Duodenal mucosa (tissue), 2 donors: ENCODE results near the gene BBS4.
"Not testable (repeated sequence)": the region's sequence is repeated elsewhere in the genome, so short reads cannot be mapped to it uniquely, and the experiment has no call there.

Source experiments
- H3K27ac ChIP-seq: one replicate; pipeline ENCODE4 v1.7.0; 2013; ENCODE audit warnings: low read depth, low read length
- H3K27me3 ChIP-seq, 2 donors: one replicate each; pipeline ENCODE4 v1.7.0; 2013; ENCODE audit warnings: low read length in 2 of 2, control low read depth in 1 of 2; ENCODE audit not compliant: insufficient read depth in 2 of 2, control insufficient read depth in 1 of 2
- H3K36me3 ChIP-seq, 2 donors: one replicate each; pipeline ENCODE4 v1.7.0; 2013; ENCODE audit warnings: low read length in 2 of 2, control low read depth in 1 of 2; ENCODE audit not compliant: insufficient read depth in 2 of 2, control insufficient read depth in 1 of 2
- H3K4me1 ChIP-seq, 2 donors: one replicate each; pipeline ENCODE4 v1.7.0; 2013; ENCODE audit warnings: low read length in 2 of 2, control low read depth in 1 of 2; ENCODE audit not compliant: insufficient read depth in 2 of 2, control insufficient read depth in 1 of 2
- H3K4me3 ChIP-seq, 2 donors: one replicate each; pipeline ENCODE4 v1.7.0; 2013; ENCODE audit warnings: low read length in 2 of 2, low read depth in 1 of 2
- H3K9ac ChIP-seq, 2 donors: one replicate each; pipeline ENCODE4 v1.7.0; 2013; ENCODE audit warnings: low read length in 2 of 2, low read depth in 1 of 2
- H3K9me3 ChIP-seq, 2 donors: one replicate each; pipeline ENCODE4 v1.7.0; 2013; ENCODE audit warnings: low read length in 2 of 2, control low read depth in 1 of 2; ENCODE audit not compliant: control insufficient read depth in 1 of 2

Gene BBS4

DNA sequence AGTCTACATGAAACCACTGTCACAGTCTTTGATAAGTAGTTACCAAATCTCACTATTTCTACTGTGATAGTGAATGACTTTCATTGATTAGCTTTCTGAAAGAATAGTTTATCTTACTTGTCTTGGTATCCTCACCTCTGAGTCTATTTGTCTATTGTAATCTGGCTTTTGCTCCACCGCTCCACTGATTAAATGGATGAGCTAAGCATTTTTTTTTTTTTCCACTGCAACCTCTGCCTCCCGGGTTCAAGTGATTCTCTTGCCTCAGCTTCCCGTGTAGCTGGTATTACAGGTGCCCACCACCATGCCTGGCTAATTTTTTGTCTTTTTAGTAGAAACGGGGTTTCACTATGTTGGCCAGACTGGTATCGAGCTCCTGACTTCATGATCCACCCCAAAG is 12.9 kb downstream of the BBS4 start:
- no peak overlapping the region for H3K4me3 ChIP-seq
- H3K27me3 ChIP-seq = no peaks in the 10 kb centered on the region
- no peaks in the 10 kb centered on the region for H3K9me3 ChIP-seq
- no peaks in the 10 kb centered on the region for H3K36me3 ChIP-seq
- no peak overlapping the region for H3K27ac ChIP-seq
- H3K4me1 ChIP-seq = peaks cover 0 to 4% of the 10 kb centered on the region in 2 donors
- no peak overlapping the region for H3K9ac ChIP-seq

DNA sequence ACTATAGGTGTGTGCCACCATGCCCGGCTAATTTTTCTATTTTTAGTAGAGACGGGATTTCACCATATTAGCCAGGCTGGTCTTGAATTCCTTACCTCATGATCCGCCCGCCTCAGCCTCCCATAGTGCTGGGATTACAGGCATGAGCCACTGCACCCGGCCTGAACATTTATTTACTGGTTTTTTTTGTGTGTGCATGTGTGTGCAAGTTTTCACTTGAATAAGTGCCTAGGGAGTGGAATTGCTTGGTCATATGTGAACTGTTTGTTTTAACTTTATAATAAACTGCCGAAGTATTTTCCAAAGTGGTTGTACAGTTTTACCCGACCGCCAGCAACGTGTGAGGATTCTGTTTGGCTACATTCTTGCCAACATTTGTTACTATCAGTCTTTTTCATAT is 14.1 kb downstream of the BBS4 start:
- no peaks in the 10 kb centered on the region for H3K9me3 ChIP-seq
- no peak overlapping the region for H3K27ac ChIP-seq
- no peaks in the 10 kb centered on the region for H3K27me3 ChIP-seq
- H3K4me3 ChIP-seq = no peak overlapping the region
- peaks cover 0 to 4% of the 10 kb centered on the region in 2 donors for H3K4me1 ChIP-seq
- no peaks in the 10 kb centered on the region for H3K36me3 ChIP-seq
- no peak overlapping the region for H3K9ac ChIP-seq

- H3K9ac ChIP-seq = no peak overlapping the region
- H3K27ac ChIP-seq = no peak overlapping the region
- no peaks in the 10 kb centered on the region for H3K9me3 ChIP-seq
- no peak overlapping the region for H3K4me3 ChIP-seq
- no peaks in the 10 kb centered on the region for H3K36me3 ChIP-seq
- H3K4me1 ChIP-seq = peaks cover 0 to 4% of the 10 kb centered on the region in 2 donors
- no peaks in the 10 kb centered on the region for H3K27me3 ChIP-seq
Measured at GRCh38 chr15:72706266-72706665, 20.3 kb downstream of the BBS4 start.

DNA sequence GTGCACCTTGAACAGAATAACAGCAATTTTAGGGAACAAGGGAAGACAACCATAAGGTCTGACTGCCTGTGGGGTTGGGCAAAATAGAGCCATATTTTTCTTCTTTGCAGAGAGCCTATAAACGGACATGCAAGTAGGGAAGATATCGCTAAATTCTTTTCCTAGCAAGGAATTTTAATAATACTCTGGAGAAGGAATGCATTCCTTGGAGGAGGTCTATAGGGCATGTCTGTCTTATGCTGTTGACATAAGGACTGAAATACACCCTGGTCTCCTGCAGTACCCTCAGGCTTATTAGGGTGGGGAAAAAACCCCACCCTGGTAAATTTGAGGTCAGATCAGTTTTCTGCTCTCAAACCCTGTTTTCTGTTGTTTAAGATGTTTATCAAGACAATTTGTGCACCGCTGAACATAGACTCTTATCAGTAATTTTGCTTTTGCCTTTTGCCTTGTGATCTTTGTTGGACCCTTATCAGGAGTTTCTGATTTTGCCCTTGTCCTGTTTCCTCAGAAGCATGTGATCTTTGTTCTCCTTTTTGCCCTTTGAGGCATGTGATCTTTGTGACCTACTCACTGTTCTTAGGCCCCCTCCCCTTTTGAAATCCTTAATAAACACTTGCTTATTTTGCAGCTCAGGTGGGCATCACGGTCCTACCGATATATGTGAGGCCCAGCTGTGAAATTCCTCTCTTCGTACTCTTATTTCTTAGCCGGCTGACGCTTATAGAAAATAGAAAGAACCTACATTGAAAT is 22.7 kb downstream of the BBS4 start:
- H3K27ac ChIP-seq, H3K9ac ChIP-seq, H3K4me3 ChIP-seq, H3K4me1 ChIP-seq, H3K36me3 ChIP-seq, H3K9me3 ChIP-seq, H3K27me3 ChIP-seq: not testable (repeated sequence)

DNA sequence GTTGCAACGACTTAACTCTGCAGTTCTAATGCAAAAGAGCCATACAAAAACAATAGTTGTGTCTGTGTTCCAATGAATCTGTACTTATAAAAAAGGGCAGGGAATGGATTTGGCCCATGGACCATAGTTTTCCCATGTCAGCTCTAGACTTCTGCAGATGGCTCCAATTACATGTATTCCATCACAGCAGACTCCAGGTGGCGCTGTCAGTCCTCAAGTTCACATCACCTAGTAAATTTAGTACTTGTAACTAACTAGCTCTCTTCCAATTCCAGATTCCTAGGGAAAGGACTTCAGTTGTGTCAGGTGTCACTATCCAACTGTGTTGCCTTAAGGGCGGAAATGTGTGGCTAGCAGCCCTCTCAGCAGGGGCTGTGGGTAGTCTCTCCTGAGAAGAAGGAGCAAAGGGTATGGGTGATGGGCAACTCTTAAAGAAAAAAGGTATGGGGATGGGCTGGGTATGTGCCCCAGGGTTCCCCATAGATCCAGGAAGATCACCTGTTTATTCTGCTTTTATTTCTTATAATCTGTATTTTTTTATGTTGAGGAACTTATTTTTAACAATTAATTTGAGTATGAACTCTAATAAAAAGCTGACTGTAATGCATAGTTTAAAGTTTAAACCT is 36.2 kb downstream of the BBS4 start:
- H3K27ac ChIP-seq = no peak overlapping the region
- no peaks in the 10 kb centered on the region for H3K27me3 ChIP-seq
- no peaks in the 10 kb centered on the region for H3K9me3 ChIP-seq
- H3K36me3 ChIP-seq = peaks cover 3 to 11% of the 10 kb centered on the region in 2 donors
- no peaks in the 10 kb centered on the region for H3K4me1 ChIP-seq
- no peak overlapping the region for H3K9ac ChIP-seq
- H3K4me3 ChIP-seq = no peak overlapping the region

DNA sequence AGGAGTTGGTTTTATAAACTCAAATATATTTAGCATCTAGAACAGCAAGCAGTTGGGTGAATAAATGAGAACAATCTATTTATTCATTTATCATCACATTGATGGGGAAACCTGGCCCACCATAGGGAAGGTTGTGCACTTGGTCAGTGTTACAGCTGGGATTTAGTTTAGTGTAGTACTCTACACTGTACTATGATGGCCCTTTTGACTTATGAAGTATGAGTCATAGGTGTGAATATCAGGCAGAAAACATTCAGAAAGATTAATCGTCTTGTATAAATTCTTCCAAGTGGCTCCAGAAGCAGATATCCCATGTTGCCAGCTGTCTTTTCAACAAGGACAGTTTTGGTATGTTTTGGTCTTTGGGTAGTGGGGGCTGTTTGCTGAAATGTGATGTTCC is 38.0 kb downstream of the BBS4 start:
- Histone ChIP-seq H3K9me3 (no peaks in the 10 kb centered on the region), H3K36me3 (peaks cover 0 to 7% of the 10 kb centered on the region in 2 donors), H3K27me3 (no peaks in the 10 kb centered on the region), H3K4me3 (no peak overlapping the region), H3K9ac (no peak overlapping the region), H3K27ac (no peak overlapping the region), H3K4me1 (no peaks in the 10 kb centered on the region)

DNA sequence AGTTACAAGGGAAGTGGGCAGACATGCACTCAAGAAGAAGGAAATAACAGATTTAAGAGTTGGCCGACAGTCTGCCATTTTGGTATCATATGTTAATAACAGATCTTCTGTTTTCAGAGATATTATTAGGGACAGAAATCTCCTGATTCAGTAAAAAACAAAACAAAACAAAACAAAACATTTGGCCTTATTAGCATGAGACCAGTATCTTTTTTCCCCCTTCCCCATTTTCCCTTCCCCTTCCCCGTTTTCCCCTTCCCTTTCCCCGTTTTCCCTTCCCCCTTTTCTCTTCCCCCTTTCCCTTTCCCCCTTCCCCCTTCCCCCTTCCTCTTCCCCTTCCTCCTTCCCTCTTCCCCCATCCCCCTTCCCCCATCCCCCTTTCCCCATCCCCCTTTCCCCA is 39.4 kb downstream of the BBS4 start:
- H3K4me1 ChIP-seq = no peaks in the 10 kb centered on the region
- H3K27ac ChIP-seq = no peak overlapping the region
- H3K27me3 ChIP-seq = no peaks in the 10 kb centered on the region
- no peaks in the 10 kb centered on the region for H3K9me3 ChIP-seq
- no peak overlapping the region for H3K9ac ChIP-seq
- H3K4me3 ChIP-seq = no peak overlapping the region
- peaks cover 1 to 7% of the 10 kb centered on the region in 2 donors for H3K36me3 ChIP-seq

DNA sequence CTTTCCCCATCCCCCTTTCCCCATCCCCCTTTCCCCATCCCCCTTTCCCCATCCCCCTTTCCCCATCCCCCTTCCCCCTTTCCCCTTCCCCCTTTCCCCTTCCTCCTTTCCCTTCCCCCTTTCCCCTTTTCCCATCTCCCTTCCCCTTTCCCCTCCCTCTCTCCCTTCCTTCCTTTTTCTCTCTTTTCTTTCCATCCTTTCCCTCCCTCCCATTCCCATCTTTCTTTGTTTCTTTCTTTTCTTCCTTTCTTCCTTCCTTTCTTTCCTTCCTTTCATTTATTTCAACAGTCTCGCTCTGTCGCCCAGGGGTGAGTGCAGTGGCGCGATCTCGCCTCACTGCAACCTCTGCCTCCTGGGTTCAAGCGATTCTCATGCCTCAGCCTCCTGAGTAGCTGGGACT is 39.8 kb downstream of the BBS4 start:
- not testable (repeated sequence) for H3K9ac ChIP-seq, H3K27ac ChIP-seq, H3K36me3 ChIP-seq, H3K4me3 ChIP-seq, H3K27me3 ChIP-seq, H3K4me1 ChIP-seq, H3K9me3 ChIP-seq

GRCh38 chr15:72727154-72727553 is 41.1 kb downstream of the BBS4 start:
- H3K9ac ChIP-seq = no peak overlapping the region
- peaks cover 12 to 17% of the 10 kb centered on the region in 2 donors for H3K36me3 ChIP-seq
- no peak overlapping the region for H3K4me3 ChIP-seq
- H3K27me3 ChIP-seq = no peaks in the 10 kb centered on the region
- H3K9me3 ChIP-seq = no peaks in the 10 kb centered on the region
- no peak overlapping the region for H3K27ac ChIP-seq
- H3K4me1 ChIP-seq = no peaks in the 10 kb centered on the region

GRCh38 chr15:72728249-72728648 is 42.2 kb downstream of the BBS4 start:
- not testable (repeated sequence) for H3K9me3 ChIP-seq, H3K27me3 ChIP-seq
- H3K36me3 ChIP-seq = peaks cover 12 to 21% of the 10 kb centered on the region in 2 donors

More at GRCh38 chr15:72728249-72728648, 42.2 kb downstream of the BBS4 start:
- H3K4me1 ChIP-seq, H3K27ac ChIP-seq, H3K4me3 ChIP-seq, H3K9ac ChIP-seq: not testable (repeated sequence)
